ENCODE results near the gene CPLX4.

DNA sequence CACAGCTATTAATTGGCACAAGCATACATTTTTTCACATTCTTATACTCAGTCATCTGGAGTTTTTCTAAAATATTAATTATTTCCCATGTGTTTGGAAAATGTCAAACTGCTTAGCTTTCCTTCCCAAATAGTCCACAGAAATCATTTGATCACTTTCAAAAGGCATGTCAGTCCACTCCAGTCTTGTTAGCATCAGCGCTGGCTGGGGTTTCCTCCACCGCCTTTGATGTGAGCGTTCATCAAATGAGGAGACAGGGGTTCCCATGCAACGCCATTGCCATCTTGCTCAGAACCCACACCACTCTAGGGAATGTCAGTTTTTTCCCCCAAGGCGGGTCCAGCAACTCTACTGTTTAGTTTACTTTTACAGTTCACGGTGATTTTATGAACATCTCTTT is 32.1 kb downstream of the CPLX4 start:
- TF ChIP-seq YY1 (IDR thresholded peaks at IDR 0.05; ENCODE audit: insufficient read depth, insufficient read length), result no peak
- TF ChIP-seq ZNF274 (IDR thresholded peaks at IDR 0.05; ENCODE audit: low read depth, low read length), result no peak

All from NT2/D1 (cell line).